AG04450 (cell line): Measurements from ENCODE around the gene MTHFD2. TPM values are rescaled to one million over a fixed set of nuclear protein-coding genes. Genes with fewer than 3 reads are reported as not detected.

Experiments used
- CTCF ChIA-PET: fragments of 300-600, 350-600 bp; formaldehyde crosslinking; extraction: SDS; loops from one replicate; lab custom pipeline; 2022; ENCODE audit warnings: antibody characterized with exemption, inconsistent platforms; lab: Charles Lee
- POLR2A ChIA-PET: fragments of 350-600 bp; formaldehyde crosslinking; extraction: SDS; loops from one replicate; lab custom pipeline; 2021; ENCODE audit warnings: antibody characterized with exemption, inconsistent platforms; lab: Yijun Ruan, JAX
- DNase-seq: peaks from one replicate; pipeline ENCODE4 v3.0.0-alpha.2; 2011; ENCODE audit warnings: low read depth, low spot score
- H3K27ac ChIP-seq: one replicate; pipeline ENCODE4 v1.5.1; 2012; ENCODE audit warnings: low read depth, low read length, control low read depth
- H3K27me3 ChIP-seq: one replicate; pipeline ENCODE4 v1.6.0; 2012; ENCODE audit warnings: low read length; ENCODE audit not compliant: control insufficient read depth, insufficient read depth
- H3K4me3 ChIP-seq: 2 replicates; pipeline ENCODE4 v1.5.1; 2011; ENCODE audit warnings: mild to moderate bottlenecking, low read depth, low read length, control low read depth
- H3K9me3 ChIP-seq: 2 replicates; pipeline ENCODE4 v1.5.1; 2012; ENCODE audit warnings: low read length; ENCODE audit not compliant: control insufficient read depth, insufficient read depth
- CTCF ChIP-seq: IDR thresholded peaks from 2 replicates; pipeline ENCODE4 v1.5.1; 2011; ENCODE audit warnings: low read depth, low read length, control low read depth, inconsistent platforms
- polyA plus RNA-seq: library from polyadenylated mRNA; depleted of rRNA; stranded (reverse); fragments of >200 nt; gene quantifications from 2 replicates; pipeline ENCODE4 v1.2.3, GENCODE V29; 2011

MTHFD2 gene
- polyA plus RNA-seq, 1 experiment: 299 TPM

GRCh38 chr2:74249406-74250122, 51.1 kb downstream of the MTHFD2 start:
- ChIA-PET POLR2A (no interaction called here), CTCF (interaction anchor here (0.6 to 4.1 kb wide), 41 partner anchors 8 to 425 kb away, joined by 3 to 74 read pairs (median 5); partner anchors contain the start of gene SLC4A5)
- Histone ChIP-seq H3K27me3 (peaks cover 21% of the 10 kb centered on the region), H3K9me3 (no peaks in the 10 kb centered on the region), H3K4me3 (no peak overlapping the region), H3K27ac (no peak overlapping the region)
- TF ChIP-seq CTCF: no peak
- DNase-seq: no peak

DNA sequence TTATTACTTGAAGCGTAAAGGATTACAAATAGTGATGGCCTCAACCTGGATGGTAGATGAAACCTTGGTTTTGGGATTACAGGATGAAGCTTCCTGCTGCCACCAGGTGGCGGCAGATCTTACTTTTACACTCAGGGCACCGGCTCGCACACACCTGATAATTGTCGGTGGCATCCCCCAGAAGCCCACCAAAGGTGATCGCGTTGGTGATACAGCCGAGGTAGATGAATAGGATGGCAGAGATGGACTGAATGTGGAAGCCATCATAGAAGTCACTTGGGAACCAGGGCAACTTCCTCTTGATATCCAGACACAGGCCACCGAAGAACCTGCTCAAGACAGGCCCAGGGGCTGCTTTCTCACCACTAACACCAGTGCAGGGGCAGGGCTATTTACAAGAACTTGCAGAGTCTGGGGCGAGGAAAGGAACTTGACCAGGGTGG, 51.8 kb downstream of the MTHFD2 start:
- ChIA-PET CTCF (interaction anchor here (0.6 to 4.1 kb wide), 40 partner anchors 8 to 425 kb away, joined by 3 to 74 read pairs (median 5); partner anchors contain the start of gene SLC4A5), POLR2A (no interaction called here)
- H3K4me3 ChIP-seq: no peak overlapping the region
- H3K9me3 ChIP-seq: no peaks in the 10 kb centered on the region
- TF ChIP-seq CTCF: peak; percentile 77
- peaks cover 21% of the 10 kb centered on the region for H3K27me3 ChIP-seq
- DNase-seq: no peak
- H3K27ac ChIP-seq: no peak overlapping the region

GRCh38 chr2:74252036-74252435, 53.6 kb downstream of the MTHFD2 start:
- CTCF ChIA-PET: no interaction called here
- Histone ChIP-seq H3K9me3 (no peaks in the 10 kb centered on the region), H3K4me3 (no peak overlapping the region), H3K27me3 (peaks cover 27% of the 10 kb centered on the region), H3K27ac (no peak overlapping the region)
- POLR2A ChIA-PET: no interaction called here
- no peak for DNase-seq
- TF ChIP-seq CTCF: no peak

DNA sequence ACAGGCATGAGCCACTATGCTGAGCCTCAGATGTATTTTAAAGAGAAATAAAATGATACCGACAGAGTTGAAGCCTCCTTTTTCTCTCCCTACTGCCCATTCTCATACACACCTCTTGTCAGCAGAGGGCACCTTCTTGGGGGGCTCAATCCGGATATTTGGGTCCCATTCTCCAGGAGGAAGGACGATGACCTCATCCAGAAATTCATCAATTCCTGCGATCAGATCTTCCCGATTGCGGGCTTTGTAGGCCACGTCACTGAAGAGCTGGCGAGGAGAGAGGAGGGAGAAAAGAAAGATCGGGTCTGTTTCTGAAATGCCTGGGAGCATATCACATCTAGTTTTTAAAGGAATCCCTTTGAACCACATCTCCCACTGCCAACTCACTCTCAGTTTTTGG, 54.4 kb downstream of the MTHFD2 start:
- Histone ChIP-seq H3K4me3 (no peak overlapping the region), H3K27me3 (peaks cover 27% of the 10 kb centered on the region), H3K27ac (no peak overlapping the region), H3K9me3 (no peaks in the 10 kb centered on the region)
- TF ChIP-seq CTCF: no peak
- POLR2A ChIA-PET: no interaction called here
- DNase-seq: no peak
- CTCF ChIA-PET: interaction anchor here (0.7 to 1.0 kb wide), 2 partner anchors 83 to 279 kb away, joined by 3 read pairs; no protein-coding TSS in a partner anchor

- no peak for TF ChIP-seq CTCF
- H3K4me3 ChIP-seq: no peak overlapping the region
- ChIA-PET CTCF (interaction anchor here (0.7 to 1.0 kb wide), 2 partner anchors 82 to 279 kb away, joined by 3 read pairs; no protein-coding TSS in a partner anchor), POLR2A (no interaction called here)
- no peaks in the 10 kb centered on the region for H3K9me3 ChIP-seq
- H3K27ac ChIP-seq: no peak overlapping the region
- H3K27me3 ChIP-seq: peaks cover 25% of the 10 kb centered on the region
- DNase-seq: no peak
These were observed 55.0 kb downstream of the MTHFD2 start for GRCh38 chr2:74253306-74253970.
